Endodermal cell (in vitro differentiated cells): ENCODE measurements around the gene TMEM63A. TPM values are rescaled to one million over a fixed set of nuclear protein-coding genes. Genes with fewer than 3 reads are reported as not detected.

Source experiments
- DNase-seq: peaks from one replicate; pipeline ENCODE4 v3.0.0-alpha.2; 2017
- H3K27ac ChIP-seq: 2 replicates; pipeline ENCODE4 v1.5.1; 2013; ENCODE audit warnings: mild to moderate bottlenecking, low read depth, low read length, moderate library complexity
- H3K27me3 ChIP-seq: 2 replicates; pipeline ENCODE4 v1.6.1; 2013; ENCODE audit warnings: mild to moderate bottlenecking, low read length, moderate library complexity; ENCODE audit not compliant: insufficient read depth, control insufficient read depth, poor library complexity, severe bottlenecking
- H3K36me3 ChIP-seq: 2 replicates; pipeline ENCODE4 v1.7.0; 2013; ENCODE audit warnings: mild to moderate bottlenecking, low read length, moderate library complexity; ENCODE audit not compliant: control insufficient read depth, insufficient read depth
- H3K4me1 ChIP-seq: one replicate; pipeline ENCODE4 v1.7.0; 2013; ENCODE audit warnings: low read length; ENCODE audit not compliant: control insufficient read depth, insufficient read depth
- H3K4me3 ChIP-seq: 2 replicates; pipeline ENCODE4 v1.5.1; 2013; ENCODE audit warnings: mild to moderate bottlenecking, low read length, moderate library complexity
- H3K9ac ChIP-seq: 2 replicates; pipeline ENCODE4 v1.6.1; 2013; ENCODE audit warnings: mild to moderate bottlenecking, low read length, moderate library complexity; ENCODE audit not compliant: poor library complexity, severe bottlenecking; ENCODE audit errors: extremely low read depth
- H3K9me3 ChIP-seq: 2 replicates; pipeline ENCODE4 v1.6.1; 2013; ENCODE audit warnings: mild to moderate bottlenecking, low read length, moderate library complexity; ENCODE audit not compliant: control insufficient read depth
- H3K27ac Mint-ChIP-seq: 2 replicates; pipeline ENCODE4 v1.8.0; 2020; ENCODE audit warnings: mixed read lengths
- H3K27me3 Mint-ChIP-seq: 2 replicates; pipeline ENCODE4 v1.8.0; 2021; ENCODE audit warnings: mild to moderate bottlenecking, mixed read lengths; ENCODE audit not compliant: insufficient read depth
- H3K36me3 Mint-ChIP-seq: 2 replicates; pipeline ENCODE4 v1.8.0; 2020; ENCODE audit warnings: low read depth, mixed read lengths
- H3K4me1 Mint-ChIP-seq: 2 replicates; pipeline ENCODE4 v1.8.0; 2020; ENCODE audit warnings: mixed read lengths
- H3K4me3 Mint-ChIP-seq: 2 replicates; pipeline ENCODE4 v1.8.0; 2020; ENCODE audit warnings: mild to moderate bottlenecking, moderate library complexity, mixed read lengths
- H3K9me3 Mint-ChIP-seq: 2 replicates; pipeline ENCODE4 v1.8.0; 2020; ENCODE audit warnings: mild to moderate bottlenecking, mixed read lengths
- WGBS, 2 experiments: methylation state at CpG; one replicate each; pipeline versions ENCODE4 v1.1.5 to v1.1.7; 2013; ENCODE audit warnings: missing lambda C conversion rate in 2 of 2, mixed read lengths in 1 of 2; ENCODE audit not compliant: insufficient coverage in 1 of 2, insufficient read length in 1 of 2; 5-methylcytosine and 5-hydroxymethylcytosine counted together
- total RNA-seq, 2 donors: library from RNA; stranded (reverse); fragmentation: NEBNext Ultra II Directional in 1 of 2; extraction: Animal tissue kit (Norgen Biotek cat#: 25700) in 1 of 2; gene quantifications; 2 replicates in 1 of 2; 3 replicates in 1 of 2; pipeline ENCODE4 v1.2.1, GENCODE V29; 2021
- TF ChIP-seq, protein P1 (sequence below): fragments of 200-600 bp; sonication (generic); conservative IDR thresholded peaks from 2 replicates; pipeline ENCODE4 v1.5.0; 2021; ENCODE audit warnings: antibody characterized with exemption, mild to moderate bottlenecking

Gene TMEM63A
- total RNA-seq, 2 donors from 2014 or later: 194 to 232 TPM

DNA sequence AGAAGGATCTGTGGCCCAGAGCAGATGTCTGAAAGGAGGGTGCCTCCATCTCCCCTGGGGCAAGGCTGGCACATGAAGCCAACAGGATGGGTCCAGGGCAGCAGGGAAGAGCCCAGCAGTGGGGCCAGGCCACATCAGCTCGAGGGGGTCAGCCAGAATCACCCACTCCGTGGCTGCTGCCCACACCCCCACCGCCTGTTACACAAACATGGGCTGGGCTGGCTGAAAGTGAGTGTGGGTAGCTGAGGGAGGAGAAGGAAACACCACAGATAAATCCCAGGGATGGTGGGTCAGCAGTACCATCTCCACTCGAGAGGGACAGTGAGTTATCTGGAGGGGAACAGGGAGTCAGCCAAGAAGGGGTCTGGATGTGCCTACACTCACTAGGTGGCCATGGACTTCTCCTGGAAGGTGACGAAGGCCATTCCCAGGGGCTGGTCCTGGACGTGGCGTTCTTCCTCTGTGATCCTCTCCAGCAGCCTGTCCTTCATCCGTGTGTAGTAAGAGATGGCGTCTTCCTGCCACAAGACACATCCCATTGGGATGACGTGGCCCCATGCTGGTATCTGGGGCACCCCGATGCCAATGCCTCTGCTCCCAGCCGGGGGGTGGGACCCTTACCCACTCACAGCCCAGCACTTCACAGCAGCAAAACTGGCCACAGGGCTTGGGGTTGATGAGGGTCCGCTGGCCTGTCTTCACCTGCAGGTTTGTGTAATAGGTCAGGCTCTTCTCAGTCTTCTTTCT, 20.2 kb downstream of the TMEM63A start:
- peaks cover 85% of the 10 kb centered on the region for H3K36me3 Mint-ChIP-seq
- Histone ChIP-seq H3K36me3 (peaks cover 97% of the 10 kb centered on the region), H3K9me3 (no peaks in the 10 kb centered on the region), H3K4me3 (no peak overlapping the region), H3K27me3 (no peaks in the 10 kb centered on the region), H3K4me1 (no peaks in the 10 kb centered on the region), H3K27ac (no peak overlapping the region), H3K9ac (no peak overlapping the region)
- H3K27ac Mint-ChIP-seq: peak overlapping the region; percentile 59
- no peaks in the 10 kb centered on the region for H3K4me1 Mint-ChIP-seq
- DNase-seq: no peak
- no peaks in the 10 kb centered on the region for H3K9me3 Mint-ChIP-seq
- no peaks in the 10 kb centered on the region for H3K27me3 Mint-ChIP-seq
- H3K4me3 Mint-ChIP-seq: no peak overlapping the region
- WGBS, 2 experiments: 92 to 96% methylated on average over 7 to 13 of the region's 13 CpGs
- TF ChIP-seq, protein P1, sequence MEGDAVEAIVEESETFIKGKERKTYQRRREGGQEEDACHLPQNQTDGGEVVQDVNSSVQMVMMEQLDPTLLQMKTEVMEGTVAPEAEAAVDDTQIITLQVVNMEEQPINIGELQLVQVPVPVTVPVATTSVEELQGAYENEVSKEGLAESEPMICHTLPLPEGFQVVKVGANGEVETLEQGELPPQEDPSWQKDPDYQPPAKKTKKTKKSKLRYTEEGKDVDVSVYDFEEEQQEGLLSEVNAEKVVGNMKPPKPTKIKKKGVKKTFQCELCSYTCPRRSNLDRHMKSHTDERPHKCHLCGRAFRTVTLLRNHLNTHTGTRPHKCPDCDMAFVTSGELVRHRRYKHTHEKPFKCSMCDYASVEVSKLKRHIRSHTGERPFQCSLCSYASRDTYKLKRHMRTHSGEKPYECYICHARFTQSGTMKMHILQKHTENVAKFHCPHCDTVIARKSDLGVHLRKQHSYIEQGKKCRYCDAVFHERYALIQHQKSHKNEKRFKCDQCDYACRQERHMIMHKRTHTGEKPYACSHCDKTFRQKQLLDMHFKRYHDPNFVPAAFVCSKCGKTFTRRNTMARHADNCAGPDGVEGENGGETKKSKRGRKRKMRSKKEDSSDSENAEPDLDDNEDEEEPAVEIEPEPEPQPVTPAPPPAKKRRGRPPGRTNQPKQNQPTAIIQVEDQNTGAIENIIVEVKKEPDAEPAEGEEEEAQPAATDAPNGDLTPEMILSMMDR: no peak

DNA sequence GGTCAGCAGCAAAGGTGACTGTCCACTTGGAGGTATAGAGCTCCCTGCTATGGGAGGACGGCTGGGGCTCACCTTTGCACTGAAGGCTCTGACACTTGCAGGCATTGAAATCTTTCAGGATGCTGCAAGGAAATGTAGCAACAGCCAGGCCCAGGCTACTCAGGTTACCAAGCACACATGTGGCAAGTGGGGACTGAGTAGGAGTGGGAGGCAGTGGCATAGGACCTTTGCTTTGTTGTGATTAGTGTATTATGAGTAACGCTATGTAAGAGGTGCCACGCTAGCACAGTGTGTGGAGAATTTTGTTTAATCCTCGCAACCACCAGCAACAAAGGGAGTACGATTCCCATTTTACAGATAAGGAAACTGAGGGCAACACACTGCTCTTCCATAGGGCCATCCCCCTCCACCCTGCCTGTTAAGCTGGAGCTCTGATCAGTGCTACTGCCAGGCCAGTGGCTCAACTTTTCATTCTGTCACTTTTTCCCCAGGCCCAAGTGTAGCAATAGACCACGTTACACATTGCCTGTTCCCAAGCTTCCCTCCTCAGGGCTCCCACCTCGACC, 21.2 kb downstream of the TMEM63A start:
- Mint-ChIP-seq H3K27ac (peak overlapping the region; percentile 59), H3K4me3 (no peak overlapping the region), H3K27me3 (no peaks in the 10 kb centered on the region), H3K9me3 (no peaks in the 10 kb centered on the region), H3K4me1 (no peaks in the 10 kb centered on the region), H3K36me3 (peaks cover 85% of the 10 kb centered on the region)
- H3K36me3 ChIP-seq: peaks cover 97% of the 10 kb centered on the region
- H3K9ac ChIP-seq: no peak overlapping the region
- TF ChIP-seq, protein P1: no peak
- H3K4me3 ChIP-seq: no peak overlapping the region
- DNase-seq: no peak
- no peaks in the 10 kb centered on the region for H3K4me1 ChIP-seq
- no peaks in the 10 kb centered on the region for H3K27me3 ChIP-seq
- no peaks in the 10 kb centered on the region for H3K9me3 ChIP-seq
- H3K27ac ChIP-seq: no peak overlapping the region
- 91 to 94% methylated on average over 6 to 7 of the region's 7 CpGs for WGBS, 2 experiments

DNA sequence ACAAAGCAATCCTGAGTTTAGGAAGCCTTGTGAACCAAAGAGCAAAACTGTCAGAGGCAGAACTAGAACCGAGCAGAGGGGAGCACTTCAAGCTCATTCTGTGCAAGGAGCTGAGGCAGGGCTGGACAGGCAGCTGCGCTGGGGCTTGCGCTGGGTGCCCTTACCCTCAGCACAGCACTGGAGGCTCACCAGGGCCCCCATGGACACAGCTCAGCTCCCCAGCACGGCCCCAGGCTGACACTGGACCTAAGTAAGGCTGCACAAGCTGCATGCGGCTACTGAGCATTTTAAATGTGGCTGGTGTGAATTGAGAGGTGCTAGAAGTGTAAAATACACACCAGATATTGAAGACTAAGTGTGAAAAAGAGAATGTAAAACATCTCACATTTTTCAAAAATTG, 22.1 kb downstream of the TMEM63A start:
- no peaks in the 10 kb centered on the region for H3K4me1 Mint-ChIP-seq
- H3K4me1 ChIP-seq: no peaks in the 10 kb centered on the region
- H3K9me3 Mint-ChIP-seq: no peaks in the 10 kb centered on the region

More for the DNA sequence above, 22.1 kb downstream of the TMEM63A start:
- Mint-ChIP-seq H3K36me3 (peaks cover 85% of the 10 kb centered on the region), H3K4me3 (no peak overlapping the region), H3K27ac (no peak overlapping the region), H3K27me3 (no peaks in the 10 kb centered on the region)
- TF ChIP-seq, protein P1: no peak
- WGBS, 2 experiments: 98 to 100% methylated on average over 3 to 5 of the region's 5 CpGs
- Histone ChIP-seq H3K27ac (no peak overlapping the region), H3K27me3 (no peaks in the 10 kb centered on the region), H3K9ac (no peak overlapping the region), H3K9me3 (no peaks in the 10 kb centered on the region), H3K4me3 (no peak overlapping the region), H3K36me3 (peaks cover 97% of the 10 kb centered on the region)
- DNase-seq: no peak
